H1 (cell line): ENCODE measurements around the gene BRIP1. TPM values are rescaled to one million over a fixed set of nuclear protein-coding genes. Genes with fewer than 3 reads are reported as not detected.

Experiments used
- EGR1 ChIP-seq: IDR thresholded peaks from 2 replicates; pipeline ENCODE4 v1.6.1; 2011; ENCODE audit warnings: low read depth, low read length, borderline replicate concordance
- EZH2 ChIP-seq: fragments of 200-600 bp; sonication (generic); IDR thresholded peaks from 2 replicates; pipeline ENCODE4 v1.7.1; 2012; ENCODE audit warnings: low read depth, mild to moderate bottlenecking, moderate library complexity, low read length, inconsistent platforms; ENCODE audit not compliant: severe bottlenecking
- KDM4A ChIP-seq: IDR thresholded peaks from one replicate; pipeline ENCODE4 v1.7.1; 2012; ENCODE audit warnings: low read depth, mild to moderate bottlenecking, moderate library complexity, low read length, inconsistent platforms; ENCODE audit not compliant: severe bottlenecking
- POLR2A ChIP-seq, 2 experiments: IDR thresholded peaks; 1 replicate in 1 of 2; 2 replicates in 1 of 2; pipeline ENCODE4 v1.6.1; 2011; ENCODE audit warnings: low read depth in 2 of 2, low read length in 2 of 2, mild to moderate bottlenecking in 2 of 2; ENCODE audit errors: control extremely low read depth in 1 of 2
- SAP30 ChIP-seq: fragments of 300-600 bp; sonication (generic); IDR thresholded peaks from 2 replicates; pipeline ENCODE4 v1.7.1; 2012; ENCODE audit warnings: low read length, moderate library complexity, mild to moderate bottlenecking, inconsistent platforms; ENCODE audit not compliant: insufficient read depth, insufficient replicate concordance
- SIN3A ChIP-seq, 2 experiments: IDR thresholded peaks in 1 of 2; conservative IDR thresholded peaks in 1 of 2; 2 replicates each; pipeline ENCODE4 v1.6.1; 2011 to 2012; ENCODE audit warnings: low read length in 2 of 2, improper control_type of control experiment in 1 of 2, low read depth in 1 of 2, mild to moderate bottlenecking in 1 of 2
- SRF ChIP-seq: IDR thresholded peaks from 2 replicates; pipeline ENCODE4 v1.6.1; 2011; ENCODE audit warnings: mild to moderate bottlenecking, low read depth, low read length, moderate library complexity
- TBP ChIP-seq: IDR thresholded peaks from 2 replicates; pipeline ENCODE4 v1.6.1; 2011; ENCODE audit warnings: low read depth, low read length, improper control_type of control experiment
- polyA plus RNA-seq, 7 experiments: library from polyadenylated mRNA; depleted of rRNA in 3 of 7; stranded (reverse) in 5 of 7; unstranded in 2 of 7; fragments of >200 nt in 5 of 7; fragments of 200-250 nt in 2 of 7; gene quantifications; 1 replicate in 5 of 7; 2 replicates in 1 of 7; 4 replicates in 1 of 7; pipeline versions ENCODE4 v1.2.1 to v1.2.3, GENCODE V29; 2011 to 2013; ENCODE audit warnings: missing spikeins in 2 of 7, mixed read lengths in 2 of 7
- total RNA-seq: library from RNA; stranded (reverse); fragmentation: NEBNext Ultra II Directional; extraction: Animal tissue kit (Norgen Biotek cat#: 25700); gene quantifications from 2 replicates; pipeline ENCODE4 v1.2.1, GENCODE V29; 2021
- TF ChIP-seq, protein P1 (sequence below): fragments of 300-600 bp; sonication (generic); IDR thresholded peaks from 2 replicates; pipeline ENCODE4 v1.7.1; 2012; ENCODE audit warnings: low read length, moderate library complexity, mild to moderate bottlenecking, inconsistent platforms; ENCODE audit not compliant: insufficient replicate concordance

Gene BRIP1
- total and polyA plus RNA-seq, 2 of the 8 experiments (the other 6 are each of a cell fraction or from before 2014, with no cell fraction given) = 5.8 to 19.2 TPM

GRCh38 chr17:61759362-61759761, 104.0 kb downstream of the BRIP1 start (continued):
- TF ChIP-seq, protein P1, sequence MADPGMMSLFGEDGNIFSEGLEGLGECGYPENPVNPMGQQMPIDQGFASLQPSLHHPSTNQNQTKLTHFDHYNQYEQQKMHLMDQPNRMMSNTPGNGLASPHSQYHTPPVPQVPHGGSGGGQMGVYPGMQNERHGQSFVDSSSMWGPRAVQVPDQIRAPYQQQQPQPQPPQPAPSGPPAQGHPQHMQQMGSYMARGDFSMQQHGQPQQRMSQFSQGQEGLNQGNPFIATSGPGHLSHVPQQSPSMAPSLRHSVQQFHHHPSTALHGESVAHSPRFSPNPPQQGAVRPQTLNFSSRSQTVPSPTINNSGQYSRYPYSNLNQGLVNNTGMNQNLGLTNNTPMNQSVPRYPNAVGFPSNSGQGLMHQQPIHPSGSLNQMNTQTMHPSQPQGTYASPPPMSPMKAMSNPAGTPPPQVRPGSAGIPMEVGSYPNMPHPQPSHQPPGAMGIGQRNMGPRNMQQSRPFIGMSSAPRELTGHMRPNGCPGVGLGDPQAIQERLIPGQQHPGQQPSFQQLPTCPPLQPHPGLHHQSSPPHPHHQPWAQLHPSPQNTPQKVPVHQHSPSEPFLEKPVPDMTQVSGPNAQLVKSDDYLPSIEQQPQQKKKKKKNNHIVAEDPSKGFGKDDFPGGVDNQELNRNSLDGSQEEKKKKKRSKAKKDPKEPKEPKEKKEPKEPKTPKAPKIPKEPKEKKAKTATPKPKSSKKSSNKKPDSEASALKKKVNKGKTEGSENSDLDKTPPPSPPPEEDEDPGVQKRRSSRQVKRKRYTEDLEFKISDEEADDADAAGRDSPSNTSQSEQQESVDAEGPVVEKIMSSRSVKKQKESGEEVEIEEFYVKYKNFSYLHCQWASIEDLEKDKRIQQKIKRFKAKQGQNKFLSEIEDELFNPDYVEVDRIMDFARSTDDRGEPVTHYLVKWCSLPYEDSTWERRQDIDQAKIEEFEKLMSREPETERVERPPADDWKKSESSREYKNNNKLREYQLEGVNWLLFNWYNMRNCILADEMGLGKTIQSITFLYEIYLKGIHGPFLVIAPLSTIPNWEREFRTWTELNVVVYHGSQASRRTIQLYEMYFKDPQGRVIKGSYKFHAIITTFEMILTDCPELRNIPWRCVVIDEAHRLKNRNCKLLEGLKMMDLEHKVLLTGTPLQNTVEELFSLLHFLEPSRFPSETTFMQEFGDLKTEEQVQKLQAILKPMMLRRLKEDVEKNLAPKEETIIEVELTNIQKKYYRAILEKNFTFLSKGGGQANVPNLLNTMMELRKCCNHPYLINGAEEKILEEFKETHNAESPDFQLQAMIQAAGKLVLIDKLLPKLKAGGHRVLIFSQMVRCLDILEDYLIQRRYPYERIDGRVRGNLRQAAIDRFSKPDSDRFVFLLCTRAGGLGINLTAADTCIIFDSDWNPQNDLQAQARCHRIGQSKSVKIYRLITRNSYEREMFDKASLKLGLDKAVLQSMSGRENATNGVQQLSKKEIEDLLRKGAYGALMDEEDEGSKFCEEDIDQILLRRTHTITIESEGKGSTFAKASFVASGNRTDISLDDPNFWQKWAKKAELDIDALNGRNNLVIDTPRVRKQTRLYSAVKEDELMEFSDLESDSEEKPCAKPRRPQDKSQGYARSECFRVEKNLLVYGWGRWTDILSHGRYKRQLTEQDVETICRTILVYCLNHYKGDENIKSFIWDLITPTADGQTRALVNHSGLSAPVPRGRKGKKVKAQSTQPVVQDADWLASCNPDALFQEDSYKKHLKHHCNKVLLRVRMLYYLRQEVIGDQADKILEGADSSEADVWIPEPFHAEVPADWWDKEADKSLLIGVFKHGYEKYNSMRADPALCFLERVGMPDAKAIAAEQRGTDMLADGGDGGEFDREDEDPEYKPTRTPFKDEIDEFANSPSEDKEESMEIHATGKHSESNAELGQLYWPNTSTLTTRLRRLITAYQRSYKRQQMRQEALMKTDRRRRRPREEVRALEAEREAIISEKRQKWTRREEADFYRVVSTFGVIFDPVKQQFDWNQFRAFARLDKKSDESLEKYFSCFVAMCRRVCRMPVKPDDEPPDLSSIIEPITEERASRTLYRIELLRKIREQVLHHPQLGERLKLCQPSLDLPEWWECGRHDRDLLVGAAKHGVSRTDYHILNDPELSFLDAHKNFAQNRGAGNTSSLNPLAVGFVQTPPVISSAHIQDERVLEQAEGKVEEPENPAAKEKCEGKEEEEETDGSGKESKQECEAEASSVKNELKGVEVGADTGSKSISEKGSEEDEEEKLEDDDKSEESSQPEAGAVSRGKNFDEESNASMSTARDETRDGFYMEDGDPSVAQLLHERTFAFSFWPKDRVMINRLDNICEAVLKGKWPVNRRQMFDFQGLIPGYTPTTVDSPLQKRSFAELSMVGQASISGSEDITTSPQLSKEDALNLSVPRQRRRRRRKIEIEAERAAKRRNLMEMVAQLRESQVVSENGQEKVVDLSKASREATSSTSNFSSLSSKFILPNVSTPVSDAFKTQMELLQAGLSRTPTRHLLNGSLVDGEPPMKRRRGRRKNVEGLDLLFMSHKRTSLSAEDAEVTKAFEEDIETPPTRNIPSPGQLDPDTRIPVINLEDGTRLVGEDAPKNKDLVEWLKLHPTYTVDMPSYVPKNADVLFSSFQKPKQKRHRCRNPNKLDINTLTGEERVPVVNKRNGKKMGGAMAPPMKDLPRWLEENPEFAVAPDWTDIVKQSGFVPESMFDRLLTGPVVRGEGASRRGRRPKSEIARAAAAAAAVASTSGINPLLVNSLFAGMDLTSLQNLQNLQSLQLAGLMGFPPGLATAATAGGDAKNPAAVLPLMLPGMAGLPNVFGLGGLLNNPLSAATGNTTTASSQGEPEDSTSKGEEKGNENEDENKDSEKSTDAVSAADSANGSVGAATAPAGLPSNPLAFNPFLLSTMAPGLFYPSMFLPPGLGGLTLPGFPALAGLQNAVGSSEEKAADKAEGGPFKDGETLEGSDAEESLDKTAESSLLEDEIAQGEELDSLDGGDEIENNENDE = no peak
- TF ChIP-seq EGR1 (no peak), SRF (no peak), POLR2A (IDR thresholded peaks at IDR 0.05; ENCODE audit: control extremely low read depth in 1 of 2, low read depth in 2 of 2, low read length in 2 of 2) (no peak), EZH2 (no peak), KDM4A (no peak), SAP30 (no peak), TBP (no peak), SIN3A (conservative IDR thresholded peaks at IDR 0.05 in 1 of 2, IDR thresholded peaks at IDR 0.05 in 1 of 2; ENCODE audit: low read depth in 1 of 2, low read length in 2 of 2) (no peak)
